Gastrocnemius medialis (tissue), 4 donors: Measurements from ENCODE around the gene ZFP3. TPM values are rescaled to one million over a fixed set of nuclear protein-coding genes. Genes with fewer than 3 reads are reported as not detected.

Source experiments
- ATAC-seq, 2 donors: fragments of 150-250 bp; one replicate each; pipeline ENCODE4 v1.9.1; 2016
- DNase-seq, 2 donors: peaks; one replicate each; pipeline ENCODE4 v3.0.0-alpha.2; 2019
- H3K27ac ChIP-seq, 4 donors: fragments of 200-600 bp; sonication (generic); 1 replicate in 1 of 4; 2 replicates in 3 of 4; pipeline ENCODE4 v1.5.1; 2016 to 2018; ENCODE audit warnings: mild to moderate bottlenecking in 2 of 4, moderate library complexity in 1 of 4
- H3K27me3 ChIP-seq, 3 donors: fragments of 200-600 bp; sonication (generic) in 2 of 3; 1 replicate in 1 of 3; 2 replicates in 2 of 3; pipeline versions ENCODE4 v1.5.1 to v1.6.0; 2016 to 2019; ENCODE audit warnings: mild to moderate bottlenecking in 1 of 3, moderate library complexity in 1 of 3
- H3K36me3 ChIP-seq, 2 donors: fragments of 200-600 bp; sonication (generic) in 1 of 2; one replicate each; pipeline ENCODE4 v1.5.1; 2017 to 2018
- H3K4me1 ChIP-seq, 2 donors: fragments of 200-600 bp; sonication (generic) in 1 of 2; one replicate each; pipeline ENCODE4 v1.5.1; 2016 to 2017; ENCODE audit warnings: mild to moderate bottlenecking in 2 of 2
- H3K4me3 ChIP-seq, 4 donors: fragments of 200-600 bp; sonication (generic) in 3 of 4; 1 replicate in 1 of 4; 2 replicates in 3 of 4; pipeline ENCODE4 v1.5.1; 2016 to 2019; ENCODE audit warnings: mild to moderate bottlenecking in 2 of 4
- H3K9me3 ChIP-seq, 3 donors: fragments of 200-600 bp; sonication (generic) in 2 of 3; 1 replicate in 1 of 3; 2 replicates in 2 of 3; pipeline ENCODE4 v1.5.1; 2016 to 2019
- CTCF ChIP-seq, 5 experiments: fragments of 450-650 bp in 3 of 5; fragments of 200-600 bp in 2 of 5; sonication (generic) in 2 of 5; IDR thresholded peaks in 4 of 5; conservative IDR thresholded peaks in 1 of 5; 1 replicate in 4 of 5; 2 replicates in 1 of 5; pipeline ENCODE4 v1.5.1; 2016 to 2019; ENCODE audit warnings: antibody characterized with exemption in 5 of 5, mild to moderate bottlenecking in 3 of 5, moderate library complexity in 3 of 5
- POLR2A ChIP-seq, 2 donors: fragments of 450-650 bp; IDR thresholded peaks; one replicate each; pipeline ENCODE4 v1.6.1; 2017; ENCODE audit warnings: antibody characterized with exemption in 2 of 2, mild to moderate bottlenecking in 2 of 2, moderate library complexity in 2 of 2
- in situ Hi-C, 4 donors: fragments of 200-750 bp; cut with MboI; loops; one replicate each; pipeline versions ENCODE4 v1.15.0 to v1.8.0; 2017; ENCODE audit warnings: low sequenced_read_pairs in 4 of 4
- intact Hi-C: fragments of 100-400 bp; cut with DNase I; formaldehyde crosslinking; loops from one replicate; pipeline ENCODE4 v1.15.1; 2023; ENCODE audit warnings: low total_unique reads
- total RNA-seq, 4 donors: library from RNA; depleted of rRNA; stranded (reverse); fragments of >200 nt; gene quantifications; one replicate each; pipeline versions ENCODE4 v1.1.0 to v1.2.3, GENCODE V29; 2016

ZFP3 gene
- total RNA-seq, 4 donors from 2014 or later, result 6.1 to 11.4 (median 7.6) TPM

- H3K36me3 ChIP-seq, result no peaks in the 10 kb centered on the region
- DNase-seq, result no peak
- H3K9me3 ChIP-seq, result no peaks in the 10 kb centered on the region
- no peaks in the 10 kb centered on the region for H3K4me1 ChIP-seq
- TF ChIP-seq POLR2A (IDR thresholded peaks at IDR 0.05) (no peak), CTCF (IDR thresholded peaks at IDR 0.05 in 4 of 5, conservative IDR thresholded peaks at IDR 0.05 in 1 of 5) (no peak)
- in situ Hi-C loops, result no loop called here
- intact Hi-C loops, result loop anchor here (2.0 kb wide), 2 partner anchors 15 to 29 kb away; no protein-coding TSS in a partner anchor
- no peak overlapping the region for H3K4me3 ChIP-seq
- no peak overlapping the region for H3K27ac ChIP-seq
- no peak for ATAC-seq
- peaks cover 8 to 11% (median 9%) of the 10 kb centered on the region in 3 donors for H3K27me3 ChIP-seq
These were observed 44.8 kb upstream of the ZFP3 start for GRCh38 chr17:5033352-5034015.

GRCh38 chr17:5034063-5034462 is 44.2 kb upstream of the ZFP3 start:
- no peak for ATAC-seq
- no peak overlapping the region for H3K27ac ChIP-seq
- DNase-seq, result no peak
- TF ChIP-seq POLR2A (IDR thresholded peaks at IDR 0.05) (no peak), CTCF (IDR thresholded peaks at IDR 0.05 in 4 of 5, conservative IDR thresholded peaks at IDR 0.05 in 1 of 5) (no peak)
- in situ Hi-C loops, result no loop called here
- H3K4me3 ChIP-seq, result no peak overlapping the region
- no peaks in the 10 kb centered on the region for H3K36me3 ChIP-seq
- intact Hi-C loops, result loop anchor here (2.0 kb wide), 1 partner anchor 15 kb away; no protein-coding TSS in a partner anchor
- H3K27me3 ChIP-seq, result peaks cover 8 to 11% (median 9%) of the 10 kb centered on the region in 3 donors
- no peaks in the 10 kb centered on the region for H3K9me3 ChIP-seq
- no peaks in the 10 kb centered on the region for H3K4me1 ChIP-seq

GRCh38 chr17:5034651-5035050 is 43.6 kb upstream of the ZFP3 start:
- no peak for DNase-seq
- TF ChIP-seq CTCF (IDR thresholded peaks at IDR 0.05 in 4 of 5, conservative IDR thresholded peaks at IDR 0.05 in 1 of 5), result no peak
- TF ChIP-seq POLR2A (IDR thresholded peaks at IDR 0.05), result no peak
- in situ Hi-C loops, result no loop called here

GRCh38 chr17:5035315-5035714 is 43.0 kb upstream of the ZFP3 start, which contains the start of gene SLC52A1:
TSS of gene SLC52A1 (minus strand) at chr17:5035426. CDS start at chr17:5034606, 820 bp downstream.
- peaks cover 8 to 11% (median 9%) of the 10 kb centered on the region in 3 donors for H3K27me3 ChIP-seq
- no peaks in the 10 kb centered on the region for H3K4me1 ChIP-seq
- H3K9me3 ChIP-seq, result no peaks in the 10 kb centered on the region
- no peak within 1 kb of the TSS for H3K4me3 ChIP-seq
- DNase-seq (no peak), ATAC-seq (no peak)
- H3K27ac ChIP-seq, result no peak within 1 kb of the TSS
- no peaks in the 10 kb centered on the region for H3K36me3 ChIP-seq
- intact Hi-C loops (loop anchor here (2.0 kb wide), 1 partner anchor 13 kb away; no protein-coding TSS in a partner anchor), in situ Hi-C loops (no loop called here)
- TF ChIP-seq CTCF (IDR thresholded peaks at IDR 0.05 in 4 of 5, conservative IDR thresholded peaks at IDR 0.05 in 1 of 5) (no peak), POLR2A (IDR thresholded peaks at IDR 0.05) (no peak)

More at GRCh38 chr17:5034651-5035050, 43.6 kb upstream of the ZFP3 start:
- ATAC-seq, result no peak
- no peaks in the 10 kb centered on the region for H3K36me3 ChIP-seq
- H3K27ac ChIP-seq, result no peak overlapping the region
- no peaks in the 10 kb centered on the region for H3K9me3 ChIP-seq
- H3K27me3 ChIP-seq, result peaks cover 8 to 11% (median 9%) of the 10 kb centered on the region in 3 donors
- H3K4me3 ChIP-seq, result no peak overlapping the region
- H3K4me1 ChIP-seq, result no peaks in the 10 kb centered on the region
- intact Hi-C loops, result loop anchor here (2.0 kb wide), 1 partner anchor 14 kb away; no protein-coding TSS in a partner anchor
